Measurements from ENCODE around the gene GALNT16.

DNA sequence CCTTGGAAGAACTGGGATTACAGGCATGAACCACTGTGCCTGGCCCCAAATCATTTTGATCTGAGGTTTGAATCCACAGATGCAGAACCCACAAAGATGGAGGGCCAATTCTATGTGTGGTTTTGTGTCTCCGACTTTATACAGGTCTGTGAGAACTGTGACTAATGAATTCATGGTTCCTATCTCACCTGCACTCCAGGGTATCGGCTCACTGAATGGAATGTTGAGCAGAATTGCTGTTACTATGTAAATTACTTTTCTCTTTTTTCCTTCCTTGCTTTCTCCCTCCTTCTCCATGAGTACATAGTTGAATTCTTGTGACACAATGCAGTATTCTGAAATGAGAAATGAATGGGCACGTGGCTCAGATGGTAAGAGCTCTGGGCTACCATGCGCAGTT is 21.1 kb upstream of the GALNT16 start:
- TF ChIP-seq, protein P1, sequence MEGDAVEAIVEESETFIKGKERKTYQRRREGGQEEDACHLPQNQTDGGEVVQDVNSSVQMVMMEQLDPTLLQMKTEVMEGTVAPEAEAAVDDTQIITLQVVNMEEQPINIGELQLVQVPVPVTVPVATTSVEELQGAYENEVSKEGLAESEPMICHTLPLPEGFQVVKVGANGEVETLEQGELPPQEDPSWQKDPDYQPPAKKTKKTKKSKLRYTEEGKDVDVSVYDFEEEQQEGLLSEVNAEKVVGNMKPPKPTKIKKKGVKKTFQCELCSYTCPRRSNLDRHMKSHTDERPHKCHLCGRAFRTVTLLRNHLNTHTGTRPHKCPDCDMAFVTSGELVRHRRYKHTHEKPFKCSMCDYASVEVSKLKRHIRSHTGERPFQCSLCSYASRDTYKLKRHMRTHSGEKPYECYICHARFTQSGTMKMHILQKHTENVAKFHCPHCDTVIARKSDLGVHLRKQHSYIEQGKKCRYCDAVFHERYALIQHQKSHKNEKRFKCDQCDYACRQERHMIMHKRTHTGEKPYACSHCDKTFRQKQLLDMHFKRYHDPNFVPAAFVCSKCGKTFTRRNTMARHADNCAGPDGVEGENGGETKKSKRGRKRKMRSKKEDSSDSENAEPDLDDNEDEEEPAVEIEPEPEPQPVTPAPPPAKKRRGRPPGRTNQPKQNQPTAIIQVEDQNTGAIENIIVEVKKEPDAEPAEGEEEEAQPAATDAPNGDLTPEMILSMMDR (conservative IDR thresholded peaks at IDR 0.05; ENCODE audit: low read length) = no peak
- no peak for TF ChIP-seq EZH2phosphoT487 (IDR thresholded peaks at IDR 0.05; ENCODE audit: borderline replicate concordance)

All from Loucy (cell line).